Upper lobe of right lung (tissue), 1 donor: ENCODE measurements around the gene VWA8. TPM values are rescaled to one million over a fixed set of nuclear protein-coding genes. Genes with fewer than 3 reads are reported as not detected.

Source experiments
- ATAC-seq: fragments of 200-7000 bp; cut with Tn5 transposase; one replicate; pipeline ENCODE4 v1.9.1; 2020; ENCODE audit warnings: mild to moderate bottlenecking, moderate library complexity
- DNase-seq: peaks from one replicate; pipeline ENCODE4 v3.0.0-alpha.2; 2020
- H3K27ac ChIP-seq: fragments of 200-600 bp; one replicate; pipeline ENCODE4 v1.8.0; 2022
- H3K27me3 ChIP-seq: fragments of 200-600 bp; one replicate; pipeline ENCODE4 v1.8.0; 2022; ENCODE audit warnings: mild to moderate bottlenecking
- H3K36me3 ChIP-seq: fragments of 200-600 bp; one replicate; pipeline ENCODE4 v1.8.0; 2022
- H3K4me1 ChIP-seq: fragments of 200-600 bp; one replicate; pipeline ENCODE4 v1.8.0; 2022
- H3K4me3 ChIP-seq: fragments of 200-600 bp; one replicate; pipeline ENCODE4 v1.8.0; 2022; ENCODE audit warnings: mild to moderate bottlenecking
- H3K9me3 ChIP-seq: fragments of 200-600 bp; one replicate; pipeline ENCODE4 v1.8.0; 2022
- CTCF ChIP-seq: fragments of 200-600 bp; IDR thresholded peaks from one replicate; pipeline ENCODE4 v1.8.0; 2022; ENCODE audit warnings: antibody characterized with exemption
- intact Hi-C: fragments of 100-400 bp; cut with DNase I; formaldehyde crosslinking; loops from one replicate; pipeline ENCODE4 v1.11.0; 2022
- total RNA-seq: library from RNA; stranded (reverse); fragmentation: NEBNext Ultra II Directional; extraction: Animal tissue kit (Norgen Biotek cat#: 25700); gene quantifications from one replicate; pipeline ENCODE4 v1.2.1, GENCODE V29; 2021
- donor health status: DM: no; HTN: yes; CAD: no; lungs with severe emphysema.

The VWA8 gene
- total RNA-seq, 1 donor from 2014 or later, result 20.6 TPM

GRCh38 chr13:41716236-41716635, 244.7 kb downstream of the VWA8 start:
- peaks cover 16% of the 10 kb centered on the region for H3K36me3 ChIP-seq
- no peak for TF ChIP-seq CTCF
- no peak overlapping the region for H3K4me3 ChIP-seq
- ATAC-seq (no peak), DNase-seq (no peak)
- H3K27me3 ChIP-seq, result no peaks in the 10 kb centered on the region
- no peaks in the 10 kb centered on the region for H3K4me1 ChIP-seq
- intact Hi-C loops, result no loop called here
- H3K9me3 ChIP-seq, result no peaks in the 10 kb centered on the region
- H3K27ac ChIP-seq, result no peak overlapping the region

DNA sequence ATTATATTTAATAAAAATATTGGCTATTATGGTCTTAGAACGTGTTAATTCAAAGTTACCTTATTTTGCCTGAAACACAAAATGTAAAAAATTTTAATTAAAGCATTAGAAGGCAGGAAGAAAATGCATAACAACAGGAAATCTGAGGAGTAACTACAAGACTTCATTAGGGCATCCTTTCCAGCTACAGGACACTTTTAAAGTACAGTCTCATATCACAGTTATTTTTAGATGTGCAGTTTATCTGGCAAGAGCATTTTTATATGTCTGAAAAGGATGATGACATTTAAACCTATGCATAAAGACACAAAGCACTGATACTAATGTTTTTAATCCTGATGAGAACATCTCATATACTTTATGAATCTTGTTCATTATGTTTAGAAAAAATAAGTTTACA, 247.5 kb downstream of the VWA8 start:
- no peaks in the 10 kb centered on the region for H3K4me1 ChIP-seq
- no peaks in the 10 kb centered on the region for H3K36me3 ChIP-seq
- H3K27ac ChIP-seq, result no peak overlapping the region
- H3K4me3 ChIP-seq, result no peak overlapping the region
- no peaks in the 10 kb centered on the region for H3K9me3 ChIP-seq
- DNase-seq (no peak), ATAC-seq (no peak)
- TF ChIP-seq CTCF, result no peak
- intact Hi-C loops, result no loop called here
- no peaks in the 10 kb centered on the region for H3K27me3 ChIP-seq

DNA sequence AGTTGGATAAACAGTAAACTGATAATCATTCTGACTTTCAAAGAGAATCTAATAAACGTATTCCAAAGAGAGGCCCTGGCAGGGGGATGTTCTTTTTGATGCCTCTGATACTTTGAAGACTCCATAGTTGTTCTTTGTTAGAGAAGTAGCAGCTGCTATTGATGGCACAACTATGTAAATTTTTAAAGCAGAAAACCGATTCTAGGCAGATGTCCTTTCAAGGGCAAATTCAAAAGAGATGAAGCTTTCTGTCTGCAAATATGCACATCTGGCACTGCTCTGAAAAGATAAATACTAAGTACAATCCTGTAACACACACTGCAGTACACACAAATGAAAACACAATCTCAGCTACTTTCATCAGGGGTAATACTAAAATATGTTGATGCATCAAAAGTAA, 250.1 kb downstream of the VWA8 start:
- Histone ChIP-seq H3K4me1 (no peaks in the 10 kb centered on the region), H3K4me3 (no peak overlapping the region), H3K36me3 (no peaks in the 10 kb centered on the region), H3K27me3 (no peaks in the 10 kb centered on the region), H3K9me3 (no peaks in the 10 kb centered on the region), H3K27ac (no peak overlapping the region)
- no peak for TF ChIP-seq CTCF
- intact Hi-C loops, result no loop called here
- ATAC-seq, result no peak
- no peak for DNase-seq

- H3K27me3 ChIP-seq, result no peaks in the 10 kb centered on the region
- H3K9me3 ChIP-seq, result no peaks in the 10 kb centered on the region
- H3K36me3 ChIP-seq, result no peaks in the 10 kb centered on the region
- no peak overlapping the region for H3K4me3 ChIP-seq
- no peak overlapping the region for H3K27ac ChIP-seq
- intact Hi-C loops, result no loop called here
- DNase-seq, result no peak
- no peak for TF ChIP-seq CTCF
- no peak for ATAC-seq
- no peaks in the 10 kb centered on the region for H3K4me1 ChIP-seq
Observed at GRCh38 chr13:41709511-41709910, 251.4 kb downstream of the VWA8 start.

GRCh38 chr13:41708713-41709112, 252.2 kb downstream of the VWA8 start:
- peak overlapping the region; percentile 19 for H3K27ac ChIP-seq
- no peaks in the 10 kb centered on the region for H3K27me3 ChIP-seq
- no peaks in the 10 kb centered on the region for H3K4me1 ChIP-seq
- no peak for DNase-seq
- H3K9me3 ChIP-seq, result no peaks in the 10 kb centered on the region
- no peak overlapping the region for H3K4me3 ChIP-seq
- peak; percentile 46 for ATAC-seq
- H3K36me3 ChIP-seq, result no peaks in the 10 kb centered on the region
- no peak for TF ChIP-seq CTCF
- intact Hi-C loops, result no loop called here

DNA sequence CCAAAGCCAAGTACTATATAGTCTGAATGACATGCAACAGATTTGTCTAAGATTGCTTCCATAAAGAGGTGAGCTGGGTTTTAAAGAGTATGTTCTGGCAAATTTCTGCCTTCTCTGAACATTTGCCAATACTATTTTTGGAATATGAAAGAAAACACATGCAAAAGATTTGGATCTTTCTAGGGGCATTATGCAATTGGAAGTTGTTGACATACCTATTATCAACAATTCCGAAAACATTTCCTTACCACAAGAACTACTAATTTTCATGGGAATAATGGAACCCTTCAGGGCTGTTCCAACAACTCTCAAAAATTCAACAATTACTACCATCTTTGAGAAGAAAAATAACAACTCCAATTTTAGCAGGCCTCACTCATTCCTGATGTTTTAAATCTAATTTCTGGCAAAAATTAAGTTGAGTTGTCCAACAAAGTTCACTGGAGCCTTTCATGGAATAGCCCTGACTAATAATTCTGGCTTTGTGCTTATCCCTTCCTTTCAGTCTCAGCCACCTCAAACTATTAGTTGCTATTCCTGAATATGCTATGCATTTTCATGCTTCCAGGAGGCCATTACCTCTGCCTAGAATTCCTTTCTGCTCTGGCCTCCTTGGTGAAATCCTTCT, 253.6 kb downstream of the VWA8 start:
- intact Hi-C loops, result no loop called here
- ATAC-seq, result no peak
- H3K4me3 ChIP-seq, result no peak overlapping the region
- TF ChIP-seq CTCF, result no peak
- H3K27ac ChIP-seq, result peak overlapping the region; percentile 9
- no peak for DNase-seq
- H3K36me3 ChIP-seq, result no peaks in the 10 kb centered on the region
- H3K27me3 ChIP-seq, result no peaks in the 10 kb centered on the region
- no peaks in the 10 kb centered on the region for H3K4me1 ChIP-seq
- no peaks in the 10 kb centered on the region for H3K9me3 ChIP-seq
